ENCODE data around the gene GABBR2.

The GABBR2 gene

GRCh38 chr9:98303633-98304125 is 405.1 kb downstream of the GABBR2 start:
- TF ChIP-seq EP300 (IDR thresholded peaks at IDR 0.05; ENCODE audit: borderline replicate concordance) = no peak
- no peak for TF ChIP-seq TEAD4 (IDR thresholded peaks at IDR 0.05)
- TF ChIP-seq MAX (IDR thresholded peaks at IDR 0.05) = no peak
- no peak for TF ChIP-seq RAD21 (IDR thresholded peaks at IDR 0.05; ENCODE audit: low read depth)
- no peak for TF ChIP-seq TAF1 (IDR thresholded peaks at IDR 0.05; ENCODE audit: low read depth)
- TF ChIP-seq YY1 (IDR thresholded peaks at IDR 0.05; ENCODE audit: low read depth) = no peak
- no peak for TF ChIP-seq ZBTB7A (IDR thresholded peaks at IDR 0.05; ENCODE audit: low read depth)
- no peak for TF ChIP-seq NFIC (IDR thresholded peaks at IDR 0.05)
- TF ChIP-seq EGR1 (IDR thresholded peaks at IDR 0.05) = no peak
- TF ChIP-seq REST (IDR thresholded peaks at IDR 0.05; ENCODE audit: low read depth) = no peak
- TF ChIP-seq CREB1 (IDR thresholded peaks at IDR 0.05; ENCODE audit: low read depth) = no peak
- TF ChIP-seq CEBPB (IDR thresholded peaks at IDR 0.05) = no peak
- no peak for TF ChIP-seq TCF12 (IDR thresholded peaks at IDR 0.05; ENCODE audit: low read depth)
- TF ChIP-seq USF1 (IDR thresholded peaks at IDR 0.05) = no peak
- TF ChIP-seq FOXM1 (IDR thresholded peaks at IDR 0.05; ENCODE audit: borderline replicate concordance, low read depth) = no peak

GRCh38 chr9:98302938-98303632 is 405.6 kb downstream of the GABBR2 start:
- TF ChIP-seq TCF12 (IDR thresholded peaks at IDR 0.05; ENCODE audit: low read depth) (no peak), EP300 (IDR thresholded peaks at IDR 0.05; ENCODE audit: borderline replicate concordance) (no peak), MAX (IDR thresholded peaks at IDR 0.05) (no peak), USF1 (IDR thresholded peaks at IDR 0.05) (no peak), TAF1 (IDR thresholded peaks at IDR 0.05; ENCODE audit: low read depth) (no peak), NFIC (IDR thresholded peaks at IDR 0.05) (no peak), RAD21 (IDR thresholded peaks at IDR 0.05; ENCODE audit: low read depth) (no peak)

- no peak for TF ChIP-seq TAF1 (IDR thresholded peaks at IDR 0.05; ENCODE audit: low read depth)
- no peak for TF ChIP-seq FOXM1 (IDR thresholded peaks at IDR 0.05; ENCODE audit: borderline replicate concordance, low read depth)
- no peak for TF ChIP-seq RAD21 (IDR thresholded peaks at IDR 0.05; ENCODE audit: low read depth)
- no peak for TF ChIP-seq EGR1 (IDR thresholded peaks at IDR 0.05)
- TF ChIP-seq NFIC (IDR thresholded peaks at IDR 0.05) = no peak
- no peak for TF ChIP-seq CEBPB (IDR thresholded peaks at IDR 0.05)
- no peak for TF ChIP-seq MAX (IDR thresholded peaks at IDR 0.05)
Measured at GRCh38 chr9:98302150-98302549, 406.6 kb downstream of the GABBR2 start.

- TF ChIP-seq REST (IDR thresholded peaks at IDR 0.05; ENCODE audit: low read depth) = no peak
- TF ChIP-seq TAF1 (IDR thresholded peaks at IDR 0.05; ENCODE audit: low read depth) = no peak
- no peak for TF ChIP-seq EGR1 (IDR thresholded peaks at IDR 0.05)
- TF ChIP-seq YY1 (IDR thresholded peaks at IDR 0.05; ENCODE audit: low read depth) = no peak
- TF ChIP-seq FOXM1 (IDR thresholded peaks at IDR 0.05; ENCODE audit: borderline replicate concordance, low read depth) = no peak
- TF ChIP-seq USF1 (IDR thresholded peaks at IDR 0.05) = no peak
- TF ChIP-seq ZBTB7A (IDR thresholded peaks at IDR 0.05; ENCODE audit: low read depth) = no peak
- no peak for TF ChIP-seq RAD21 (IDR thresholded peaks at IDR 0.05; ENCODE audit: low read depth)
- no peak for TF ChIP-seq TCF12 (IDR thresholded peaks at IDR 0.05; ENCODE audit: low read depth)
- no peak for TF ChIP-seq TEAD4 (IDR thresholded peaks at IDR 0.05)
- no peak for TF ChIP-seq CREB1 (IDR thresholded peaks at IDR 0.05; ENCODE audit: low read depth)
- no peak for TF ChIP-seq CEBPB (IDR thresholded peaks at IDR 0.05)
- no peak for TF ChIP-seq EP300 (IDR thresholded peaks at IDR 0.05; ENCODE audit: borderline replicate concordance)
- TF ChIP-seq NFIC (IDR thresholded peaks at IDR 0.05) = no peak
- TF ChIP-seq MAX (IDR thresholded peaks at IDR 0.05) = no peak
Measured at GRCh38 chr9:98300611-98301010, 408.1 kb downstream of the GABBR2 start.

- no peak for TF ChIP-seq FOXM1 (IDR thresholded peaks at IDR 0.05; ENCODE audit: borderline replicate concordance, low read depth)
- no peak for TF ChIP-seq REST (IDR thresholded peaks at IDR 0.05; ENCODE audit: low read depth)
- TF ChIP-seq TAF1 (IDR thresholded peaks at IDR 0.05; ENCODE audit: low read depth) = no peak
- TF ChIP-seq EP300 (IDR thresholded peaks at IDR 0.05; ENCODE audit: borderline replicate concordance) = no peak
- no peak for TF ChIP-seq NFIC (IDR thresholded peaks at IDR 0.05)
- TF ChIP-seq ZBTB7A (IDR thresholded peaks at IDR 0.05; ENCODE audit: low read depth) = no peak
- no peak for TF ChIP-seq RAD21 (IDR thresholded peaks at IDR 0.05; ENCODE audit: low read depth)
- TF ChIP-seq MAX (IDR thresholded peaks at IDR 0.05) = no peak
- TF ChIP-seq YY1 (IDR thresholded peaks at IDR 0.05; ENCODE audit: low read depth) = no peak
- TF ChIP-seq EGR1 (IDR thresholded peaks at IDR 0.05) = no peak
- TF ChIP-seq USF1 (IDR thresholded peaks at IDR 0.05) = no peak
- TF ChIP-seq TCF12 (IDR thresholded peaks at IDR 0.05; ENCODE audit: low read depth) = no peak
- TF ChIP-seq CREB1 (IDR thresholded peaks at IDR 0.05; ENCODE audit: low read depth) = no peak
- no peak for TF ChIP-seq TEAD4 (IDR thresholded peaks at IDR 0.05)
- no peak for TF ChIP-seq CEBPB (IDR thresholded peaks at IDR 0.05)
Measured at GRCh38 chr9:98298476-98298875, 410.3 kb downstream of the GABBR2 start.
